Loucy (cell line): ENCODE data around the gene MAP3K10.

Experiments used
- H2AFZ ChIP-seq: fragments of 200-600 bp; sonication (generic); 2 replicates; pipeline ENCODE4 v1.6.0; 2016; ENCODE audit warnings: antibody characterized with exemption, mild to moderate bottlenecking, low read length, moderate library complexity
- H3F3A ChIP-seq: fragments of 200-600 bp; 2 replicates; pipeline ENCODE4 v1.6.0; 2016; ENCODE audit warnings: antibody characterized with exemption, low read depth, mild to moderate bottlenecking
- H3K27me3 ChIP-seq: fragments of 200-600 bp; sonication (generic); 2 replicates; pipeline ENCODE4 v1.6.1; 2014; ENCODE audit warnings: low read length, mild to moderate bottlenecking; ENCODE audit not compliant: insufficient read depth, poor library complexity, severe bottlenecking
- H3K36me3 ChIP-seq: fragments of 200-600 bp; sonication (generic); 2 replicates; pipeline ENCODE4 v1.6.1; 2016; ENCODE audit warnings: low read length; ENCODE audit not compliant: insufficient read depth
- H3K4me1 ChIP-seq: fragments of 200-600 bp; sonication (generic); 2 replicates; pipeline ENCODE4 v1.5.1; 2014; ENCODE audit warnings: low read length, mild to moderate bottlenecking; ENCODE audit not compliant: insufficient read depth, poor library complexity, severe bottlenecking
- H3K4me2 ChIP-seq: fragments of 200-600 bp; sonication (generic); 2 replicates; pipeline ENCODE4 v1.6.0; 2014; ENCODE audit warnings: antibody characterized with exemption, low read length, low read depth, mild to moderate bottlenecking; ENCODE audit not compliant: poor library complexity, severe bottlenecking
- H3K4me3 ChIP-seq: fragments of 200-600 bp; sonication (generic); 2 replicates; pipeline ENCODE4 v1.5.1; 2014; ENCODE audit warnings: low read length, mild to moderate bottlenecking, mixed read lengths; ENCODE audit not compliant: poor library complexity, severe bottlenecking
- H3K79me2 ChIP-seq: fragments of 200-600 bp; sonication (generic); 2 replicates; pipeline ENCODE4 v1.6.1; 2014; ENCODE audit warnings: low read length; ENCODE audit not compliant: insufficient read depth
- H3K9ac ChIP-seq: fragments of 200-600 bp; sonication (generic); 2 replicates; pipeline ENCODE4 v1.6.0; 2014; ENCODE audit warnings: mild to moderate bottlenecking, low read depth, low read length, moderate library complexity; ENCODE audit not compliant: poor library complexity, severe bottlenecking
- H3K9me2 ChIP-seq: fragments of 200-600 bp; sonication (generic); replicated peaks from 2 replicates; pipeline ENCODE4 v1.6.1; 2016; ENCODE audit warnings: low read depth, low read length, mixed read lengths
- H3K9me3 ChIP-seq: fragments of 200-600 bp; sonication (generic); 2 replicates; pipeline ENCODE4 v1.6.1; 2014; ENCODE audit warnings: mild to moderate bottlenecking, antibody characterized with exemption, low read length, low read depth; ENCODE audit not compliant: insufficient read depth
- H4K20me1 ChIP-seq: fragments of 200-600 bp; sonication (generic); 2 replicates; pipeline ENCODE4 v1.6.0; 2014; ENCODE audit warnings: antibody characterized with exemption, low read length, mild to moderate bottlenecking; ENCODE audit not compliant: insufficient read depth, poor library complexity, severe bottlenecking
- CTCF ChIP-seq: fragments of 200-600 bp; sonication (generic); conservative IDR thresholded peaks from 2 replicates; pipeline ENCODE4 v1.5.1; 2014; ENCODE audit warnings: mild to moderate bottlenecking, antibody characterized with exemption, low read length
- EZH2phosphoT487 ChIP-seq: fragments of 200-600 bp; IDR thresholded peaks from 2 replicates; pipeline ENCODE4 v1.6.1; 2018; ENCODE audit warnings: antibody characterized with exemption, mild to moderate bottlenecking, moderate library complexity, borderline replicate concordance

Gene MAP3K10

GRCh38 chr19:40219721-40220276 lies 28.6 kb downstream of the MAP3K10 start:
- H3K9ac ChIP-seq, result no peak overlapping the region
- H3K4me2 ChIP-seq, result no peak overlapping the region

GRCh38 chr19:40220674-40221073 lies 29.4 kb downstream of the MAP3K10 start:
- Histone ChIP-seq H3K9me2 (no peaks in the 10 kb centered on the region), H3K9me3 (no peaks in the 10 kb centered on the region), H3K4me1 (no peaks in the 10 kb centered on the region), H3K9ac (no peak overlapping the region), H3F3A (no peaks in the 10 kb centered on the region), H3K4me3 (no peak overlapping the region), H3K79me2 (no peaks in the 10 kb centered on the region), H2AFZ (no peak overlapping the region), H4K20me1 (no peaks in the 10 kb centered on the region), H3K27me3 (no peaks in the 10 kb centered on the region), H3K36me3 (no peaks in the 10 kb centered on the region), H3K4me2 (no peak overlapping the region)
- TF ChIP-seq EZH2phosphoT487 (no peak), CTCF (no peak)

More at GRCh38 chr19:40219721-40220276, 28.6 kb downstream of the MAP3K10 start:
- no peaks in the 10 kb centered on the region for H3K79me2 ChIP-seq
- H3K36me3 ChIP-seq, result no peaks in the 10 kb centered on the region
- no peaks in the 10 kb centered on the region for H3K27me3 ChIP-seq
- no peaks in the 10 kb centered on the region for H3K4me1 ChIP-seq
- no peak overlapping the region for H3K4me3 ChIP-seq
- no peaks in the 10 kb centered on the region for H3F3A ChIP-seq
- H3K9me2 ChIP-seq, result no peaks in the 10 kb centered on the region
- H2AFZ ChIP-seq, result no peak overlapping the region
- no peak for TF ChIP-seq CTCF
- TF ChIP-seq EZH2phosphoT487, result no peak
- no peaks in the 10 kb centered on the region for H3K9me3 ChIP-seq
- no peaks in the 10 kb centered on the region for H4K20me1 ChIP-seq

- Histone ChIP-seq H3K9me2 (no peaks in the 10 kb centered on the region), H3K36me3 (no peaks in the 10 kb centered on the region), H3K9ac (no peak overlapping the region), H3K79me2 (no peaks in the 10 kb centered on the region), H4K20me1 (no peaks in the 10 kb centered on the region), H3F3A (no peaks in the 10 kb centered on the region), H3K4me3 (no peak overlapping the region), H3K4me2 (no peak overlapping the region), H3K9me3 (no peaks in the 10 kb centered on the region), H2AFZ (no peak overlapping the region), H3K4me1 (no peaks in the 10 kb centered on the region), H3K27me3 (no peaks in the 10 kb centered on the region)
- TF ChIP-seq EZH2phosphoT487 (no peak), CTCF (peak; percentile 88)
These were observed 30.8 kb downstream of the MAP3K10 start for GRCh38 chr19:40221858-40222619.
